Vagina (tissue), 2 donors: ENCODE measurements around the gene CFAP251.

ENCODE experiments used
- CTCF ChIP-seq, 3 experiments: fragments of 450-650 bp in 2 of 3; fragments of 200-600 bp in 1 of 3; sonication (generic) in 1 of 3; IDR thresholded peaks; one replicate each; pipeline ENCODE4 v1.5.1; 2017 to 2019; ENCODE audit warnings: antibody characterized with exemption in 3 of 3, mild to moderate bottlenecking in 2 of 3, moderate library complexity in 2 of 3
- POLR2A ChIP-seq, 2 donors: fragments of 450-650 bp; IDR thresholded peaks; one replicate each; pipeline ENCODE4 v1.6.1; 2017; ENCODE audit warnings: antibody characterized with exemption in 2 of 2, mild to moderate bottlenecking in 2 of 2, moderate library complexity in 2 of 2
- POLR2AphosphoS5 ChIP-seq, 2 donors: sonication (generic); formaldehyde crosslinking; IDR thresholded peaks; one replicate each; pipeline ENCODE4 v1.9.0; 2017; ENCODE audit warnings: antibody characterized with exemption in 2 of 2, mild to moderate bottlenecking in 2 of 2, low read depth in 1 of 2; ENCODE audit not compliant: insufficient read depth in 1 of 2

- TF ChIP-seq CTCF (IDR thresholded peaks at IDR 0.05) (no peak), POLR2A (IDR thresholded peaks at IDR 0.05) (no peak), POLR2AphosphoS5 (IDR thresholded peaks at IDR 0.05; ENCODE audit: insufficient read depth in 1 of 2, low read depth in 1 of 2) (no peak)
Measured at GRCh38 chr12:121927813-121928212, 9.4 kb downstream of the CFAP251 start.
